IPS-NIHi7 (cell line): Measurements from ENCODE around the gene MORC3.
"Not testable (repeated sequence)": the region's sequence is repeated elsewhere in the genome, so short reads cannot be mapped to it uniquely, and the experiment has no call there.

ENCODE experiments used
- DNase-seq: peaks from one replicate; pipeline ENCODE4 v3.0.0; 2012; ENCODE audit warnings: mixed read lengths; ENCODE audit errors: extremely low spot score

Gene MORC3

DNA sequence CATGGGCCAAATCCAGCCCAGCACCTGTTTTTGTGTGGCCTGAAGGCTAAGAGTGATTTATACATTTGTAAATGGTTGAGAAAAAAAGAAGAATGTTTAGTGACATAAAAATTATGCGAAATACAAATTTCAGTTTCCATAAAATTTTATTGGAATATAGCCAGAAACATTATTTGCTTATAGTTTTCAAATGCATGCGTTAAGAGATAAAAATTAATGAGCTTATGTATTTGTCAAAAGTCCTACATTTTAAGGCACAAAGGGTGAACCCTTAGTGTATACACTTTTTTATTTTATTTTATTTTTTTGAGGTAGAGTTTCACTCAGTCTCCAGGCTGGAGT, 2.1 kb downstream of the MORC3 start:
- DNase-seq = no peak

DNA sequence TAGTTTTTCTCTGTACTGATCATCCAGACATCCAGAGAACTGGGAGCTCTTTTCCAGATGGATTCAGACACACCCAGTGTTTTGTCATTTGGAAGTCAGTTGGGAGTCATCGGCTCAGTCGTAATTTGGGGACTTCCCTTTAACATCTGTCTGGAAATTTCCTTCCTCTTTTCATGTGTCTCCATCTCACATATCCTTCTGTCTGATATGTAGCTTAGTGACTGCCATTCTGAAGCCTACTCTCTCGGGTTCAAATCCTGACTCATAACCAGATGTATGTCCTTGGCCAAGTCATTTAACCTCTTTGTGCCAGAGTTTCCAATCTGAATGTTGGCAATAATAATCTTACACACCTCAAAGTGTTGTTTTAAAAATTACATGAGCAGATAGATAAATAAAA, 3.0 kb downstream of the MORC3 start:
- no peak for DNase-seq

DNA sequence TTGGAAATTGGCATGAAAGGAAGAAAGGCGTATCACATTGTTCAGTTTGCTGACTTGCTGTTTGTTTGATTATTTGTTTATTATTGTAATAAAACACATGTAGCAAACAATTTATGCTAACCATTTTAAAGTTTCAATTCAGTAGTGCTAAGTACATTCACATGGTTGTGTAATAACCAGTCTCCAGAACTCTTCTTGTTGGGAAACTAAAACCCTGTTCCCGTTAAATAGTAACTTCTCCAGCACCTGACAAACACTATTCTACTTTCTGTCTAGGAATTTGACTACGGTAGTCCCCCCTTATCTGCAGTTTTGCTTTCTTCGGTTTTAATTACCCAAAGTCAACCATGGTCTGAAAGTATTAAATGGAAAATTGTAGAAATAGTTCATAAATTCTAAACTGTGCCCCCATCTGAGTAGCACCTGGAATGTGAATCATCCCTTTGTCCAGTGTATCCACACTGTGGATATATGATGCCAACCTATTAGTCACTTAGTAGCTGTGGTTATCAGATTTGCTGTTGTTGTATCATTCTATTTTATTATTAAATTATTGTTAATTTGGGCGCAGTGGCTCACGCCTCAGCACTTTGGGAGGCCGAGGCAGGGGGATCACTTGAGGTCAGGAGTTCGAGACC, 5.5 kb downstream of the MORC3 start:
- DNase-seq = no peak

DNA sequence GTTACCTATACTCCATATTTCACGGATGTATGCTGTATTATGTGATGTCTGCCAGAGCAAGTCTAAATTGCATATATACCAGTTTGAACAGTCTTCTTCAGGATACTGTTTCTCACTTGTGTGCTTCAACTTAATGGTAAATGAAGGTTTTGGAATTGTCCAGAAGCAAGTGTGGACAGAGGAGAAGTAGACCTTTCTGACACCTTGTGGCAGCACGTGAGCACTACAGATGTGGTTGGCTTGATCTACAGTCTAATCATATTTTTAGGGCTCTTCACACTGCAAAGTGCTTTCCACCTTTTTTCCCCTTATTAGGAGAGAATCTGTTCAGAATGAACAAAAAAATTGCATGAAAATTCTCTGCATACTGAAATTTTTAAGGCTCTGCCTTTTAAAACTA, 10.9 kb downstream of the MORC3 start:
- peak; percentile 49 for DNase-seq

DNA sequence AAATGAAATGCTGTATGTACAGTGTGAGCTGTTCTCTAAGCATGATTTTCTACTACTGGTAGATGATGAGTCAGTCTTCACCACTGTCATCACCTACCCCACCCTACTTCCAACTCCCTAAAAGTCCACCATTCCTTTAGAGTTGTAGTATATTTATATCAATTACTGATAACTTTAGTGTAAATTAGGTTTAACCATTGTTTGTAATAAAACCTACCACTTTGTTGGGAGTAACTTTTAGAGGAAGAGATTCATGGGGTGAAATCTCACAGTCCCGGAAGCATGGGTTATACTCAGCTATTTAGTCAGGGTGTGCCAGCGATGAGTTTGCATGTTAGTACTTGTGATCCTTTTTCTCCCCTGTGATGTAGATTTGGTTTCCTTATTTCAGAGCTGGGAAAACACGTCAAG, 17.1 kb downstream of the MORC3 start:
- no peak for DNase-seq

DNA sequence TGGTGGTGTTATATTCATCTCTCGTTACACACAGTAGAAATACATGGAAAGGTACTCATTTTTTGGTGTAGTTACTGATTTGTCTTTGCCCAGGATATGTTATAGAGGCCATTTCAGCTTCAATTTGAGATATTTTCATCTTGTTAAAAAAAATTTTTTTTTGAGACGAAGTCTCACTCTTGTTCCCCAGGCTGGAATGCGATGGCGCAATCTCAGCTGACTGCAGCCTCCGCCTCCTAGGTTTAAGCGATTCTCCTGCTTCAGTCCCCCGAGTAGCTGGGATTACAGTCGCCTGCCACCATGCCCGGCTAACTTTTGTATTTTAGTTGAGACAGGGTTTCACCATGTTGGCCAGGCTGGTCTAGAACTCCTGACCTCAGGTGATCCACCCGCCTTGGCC, 19.0 kb downstream of the MORC3 start:
- DNase-seq = no peak

DNA sequence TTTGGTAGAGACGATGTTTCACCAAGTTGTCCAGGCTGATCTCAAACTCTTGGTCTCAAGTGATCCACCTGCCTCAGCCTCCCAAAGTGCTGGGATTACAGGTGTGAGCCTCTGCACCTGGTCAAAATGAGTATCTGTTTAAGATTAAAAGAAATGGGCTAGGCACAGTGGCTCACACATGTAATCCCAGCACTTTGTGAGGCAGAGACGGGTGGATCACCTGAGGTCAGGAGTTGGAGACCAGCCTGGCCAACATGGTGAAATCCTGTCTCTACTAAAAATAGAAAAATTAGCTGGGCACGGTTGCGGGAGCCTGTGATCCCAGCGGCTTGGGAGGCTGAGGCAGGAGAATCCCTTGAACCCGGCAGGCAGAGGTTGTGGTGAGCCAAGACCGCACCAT, 22.6 kb downstream of the MORC3 start:
- DNase-seq = not testable (repeated sequence)

DNA sequence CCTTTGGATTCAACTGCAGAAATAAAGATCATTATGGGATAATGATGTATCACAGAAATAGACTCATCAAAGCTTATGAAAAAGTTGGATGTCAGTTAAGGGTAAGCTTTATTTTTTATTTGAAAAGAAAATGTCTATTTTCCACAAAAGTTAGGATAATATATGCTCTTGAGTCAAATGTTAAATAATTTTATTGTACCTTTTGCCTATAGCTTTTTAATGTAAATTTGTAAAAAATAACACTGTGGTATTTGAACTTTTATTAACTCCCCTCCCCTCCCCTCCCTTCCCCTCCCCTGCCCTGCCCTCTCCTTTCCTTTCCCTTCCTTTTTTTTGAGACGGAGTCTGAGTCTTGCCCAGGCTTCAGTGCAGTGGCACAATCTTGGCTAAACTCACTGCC, 24.9 kb downstream of the MORC3 start:
- no peak for DNase-seq

DNA sequence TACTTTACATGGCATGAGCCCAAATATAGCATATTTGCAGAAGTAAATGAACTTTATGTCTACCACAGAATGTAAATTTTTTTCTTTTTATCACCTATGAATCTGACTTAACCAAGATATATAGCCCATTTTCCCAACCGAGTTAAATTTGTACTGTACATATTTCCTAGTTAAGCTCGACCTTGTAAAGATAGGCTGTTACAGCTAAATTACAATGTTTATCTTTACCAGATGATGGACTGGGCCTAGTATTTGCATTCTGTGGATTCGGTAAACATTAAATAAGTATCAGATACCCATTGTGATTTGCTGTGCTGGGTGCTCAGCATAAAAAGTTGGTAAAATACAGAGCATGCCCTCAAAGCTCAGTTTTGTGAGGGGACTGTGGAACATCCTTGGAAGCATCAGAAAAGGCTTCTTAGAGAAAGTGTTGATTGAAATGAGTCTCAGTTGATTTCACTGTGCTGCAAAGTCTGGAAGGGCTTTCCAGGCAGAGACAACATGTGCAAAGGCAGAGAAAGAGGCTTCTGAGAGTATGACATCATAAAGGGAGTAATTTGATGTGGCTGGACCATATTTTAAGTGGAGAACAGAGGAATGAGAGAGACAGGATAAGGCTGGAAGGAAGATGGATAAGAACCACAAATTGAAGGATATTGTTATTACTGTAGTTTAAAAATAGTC, 27.4 kb downstream of the MORC3 start:
- no peak for DNase-seq

DNA sequence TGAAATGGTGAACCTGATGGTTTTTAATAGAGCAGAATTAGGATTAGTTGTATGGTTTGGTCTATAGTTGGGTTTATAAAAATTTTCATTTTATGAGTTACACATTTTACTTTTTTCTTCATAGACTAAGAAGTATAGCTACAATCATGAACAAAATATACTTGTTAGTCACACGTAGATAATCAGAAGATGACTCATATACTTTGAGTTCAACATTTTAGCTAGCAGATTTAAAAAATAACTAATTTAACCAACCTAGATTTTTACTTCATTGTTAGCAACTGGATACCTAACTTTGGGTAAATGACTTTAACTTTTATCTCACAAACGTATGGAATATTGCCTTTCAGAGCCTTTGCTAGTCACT, 27.9 kb downstream of the MORC3 start:
- DNase-seq = no peak

DNA sequence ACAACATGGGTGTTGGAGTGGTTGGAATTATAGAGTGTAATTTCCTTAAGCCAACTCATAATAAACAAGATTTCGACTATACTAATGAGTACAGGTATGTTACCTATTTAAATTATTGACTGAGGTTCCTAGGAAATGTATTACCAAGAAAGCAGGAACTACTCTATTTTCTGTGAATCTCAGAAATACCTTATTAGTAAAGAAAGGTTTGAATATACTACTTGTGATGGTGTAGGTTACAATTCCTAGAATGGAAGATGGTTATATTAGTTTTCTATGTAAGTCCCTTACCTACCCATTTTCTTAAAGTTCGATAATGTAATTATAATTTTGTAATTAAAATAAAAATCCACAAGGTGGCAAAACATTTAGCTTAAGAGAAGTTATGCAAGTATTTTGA, 29.3 kb downstream of the MORC3 start:
- no peak for DNase-seq

DNA sequence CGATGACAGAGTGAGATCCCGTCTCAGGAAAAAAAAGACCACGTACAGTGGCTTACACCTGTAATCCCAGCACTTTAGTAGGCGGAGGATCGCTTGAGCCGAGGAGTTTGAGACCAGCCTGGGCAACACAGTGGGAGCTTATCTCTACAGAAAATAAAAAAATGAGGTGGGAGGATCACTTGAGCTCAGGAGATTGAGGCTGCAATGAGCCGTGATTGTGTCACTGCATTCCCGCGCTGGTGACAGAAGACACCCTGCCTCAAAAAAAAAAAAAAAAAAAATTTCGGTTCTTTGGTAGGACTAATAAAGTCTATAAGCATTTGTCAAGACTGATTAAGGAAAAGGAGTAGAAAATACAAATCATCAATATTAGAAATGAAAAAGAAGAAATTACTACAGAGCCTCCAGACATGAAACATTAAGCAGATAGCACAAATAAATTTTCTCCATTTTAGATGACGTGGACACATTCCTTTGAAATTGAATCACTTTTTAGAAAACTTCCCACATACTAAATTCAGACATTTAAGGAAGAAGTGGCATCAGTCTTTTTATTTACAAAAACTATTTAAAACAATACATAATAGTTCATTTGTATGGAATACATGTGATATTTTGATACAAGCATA, 30.4 kb downstream of the MORC3 start:
- no peak for DNase-seq

DNA sequence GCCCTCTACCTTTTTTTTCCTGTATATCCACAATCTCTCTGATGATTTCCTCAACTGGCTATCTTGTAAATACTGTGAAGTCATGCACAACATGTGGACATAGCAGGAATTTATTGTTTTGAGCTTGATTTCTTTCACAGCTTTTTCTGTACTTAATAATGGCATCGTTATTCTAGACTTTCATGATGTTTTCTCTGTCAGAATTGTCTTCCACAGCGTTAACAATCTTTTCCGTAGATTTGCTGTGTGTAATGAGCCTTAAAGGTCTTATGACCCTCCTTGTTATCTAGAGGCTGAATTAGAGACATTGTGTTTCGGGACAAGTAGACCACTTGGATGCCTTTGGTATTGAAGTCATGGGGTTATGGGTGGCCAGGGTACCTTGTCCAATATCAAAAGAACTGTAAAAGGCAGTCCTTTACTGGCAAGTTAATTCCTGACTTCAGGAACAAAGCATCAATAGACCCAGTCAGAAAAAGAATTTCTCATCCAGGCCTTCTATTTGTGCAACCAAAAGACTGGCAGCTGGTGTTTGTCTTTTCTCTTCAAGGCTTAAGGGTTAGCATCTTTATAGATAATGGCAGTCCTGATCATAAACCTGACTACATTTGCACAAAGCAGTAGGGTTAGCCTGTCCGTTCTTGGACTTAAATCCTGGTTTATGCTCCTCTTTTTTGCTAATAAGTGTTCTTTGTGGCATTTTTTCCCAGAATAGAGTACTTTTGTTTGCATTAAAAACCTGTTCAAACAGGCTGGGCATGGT, 35.1 kb downstream of the MORC3 start:
- no peak for DNase-seq

DNA sequence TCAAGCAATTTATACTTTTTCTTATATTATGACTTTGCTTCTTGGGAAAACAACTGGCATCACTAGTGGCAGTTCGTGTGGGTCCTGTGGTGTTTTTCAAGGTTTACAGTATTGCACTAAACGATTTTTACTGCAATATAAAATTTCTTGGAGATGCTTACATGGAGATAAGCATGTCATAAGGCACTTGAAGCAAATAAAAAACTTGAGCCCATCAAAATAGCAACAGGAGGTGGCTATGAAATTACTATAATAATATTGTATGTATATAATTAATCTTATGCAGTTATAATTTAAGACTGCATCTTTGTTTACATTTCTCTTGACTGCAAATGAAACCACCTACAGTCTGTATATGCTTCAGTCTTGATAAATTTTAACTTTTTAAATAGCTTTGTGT, 35.9 kb downstream of the MORC3 start:
- no peak for DNase-seq

DNA sequence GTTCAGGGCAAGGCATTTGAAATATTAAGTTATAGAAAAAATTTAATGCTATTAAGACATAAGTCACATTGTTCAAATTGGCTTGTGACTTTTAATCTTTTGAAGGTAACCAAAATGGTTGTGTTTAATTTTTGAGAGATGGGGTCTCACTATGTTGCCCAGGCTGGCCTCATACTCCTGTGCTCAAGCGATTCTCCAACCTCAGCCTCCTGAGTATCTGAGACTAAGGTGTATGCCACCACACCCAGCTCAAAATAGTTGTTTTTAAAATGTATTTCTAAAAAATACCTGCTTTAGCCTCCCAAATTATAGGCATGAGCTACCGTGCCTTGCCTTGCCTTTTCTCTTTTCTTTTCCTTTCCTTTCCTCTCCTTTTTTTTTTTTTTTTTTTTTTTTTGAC, 39.2 kb downstream of the MORC3 start:
- DNase-seq = no peak

DNA sequence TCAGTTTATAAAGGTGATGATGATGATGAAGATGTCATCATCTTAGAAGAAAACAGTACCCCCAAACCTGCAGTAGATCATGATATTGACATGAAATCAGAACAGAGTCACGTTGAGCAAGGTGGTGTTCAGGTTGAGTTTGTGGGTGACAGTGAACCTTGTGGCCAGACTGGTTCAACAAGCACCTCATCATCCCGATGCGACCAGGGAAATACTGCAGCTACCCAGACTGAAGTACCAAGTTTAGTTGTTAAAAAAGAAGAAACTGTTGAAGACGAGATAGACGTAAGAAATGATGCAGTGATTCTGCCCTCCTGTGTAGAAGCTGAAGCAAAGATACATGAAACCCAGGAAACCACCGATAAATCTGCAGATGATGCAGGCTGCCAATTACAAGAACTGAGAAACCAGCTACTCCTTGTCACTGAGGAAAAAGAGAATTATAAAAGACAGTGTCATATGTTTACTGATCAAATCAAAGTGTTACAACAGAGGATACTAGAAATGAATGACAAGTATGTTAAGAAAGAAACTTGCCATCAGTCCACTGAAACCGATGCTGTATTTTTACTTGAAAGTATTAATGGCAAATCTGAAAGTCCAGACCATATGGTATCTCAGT, 49.2 kb downstream of the MORC3 start:
- DNase-seq = no peak

DNA sequence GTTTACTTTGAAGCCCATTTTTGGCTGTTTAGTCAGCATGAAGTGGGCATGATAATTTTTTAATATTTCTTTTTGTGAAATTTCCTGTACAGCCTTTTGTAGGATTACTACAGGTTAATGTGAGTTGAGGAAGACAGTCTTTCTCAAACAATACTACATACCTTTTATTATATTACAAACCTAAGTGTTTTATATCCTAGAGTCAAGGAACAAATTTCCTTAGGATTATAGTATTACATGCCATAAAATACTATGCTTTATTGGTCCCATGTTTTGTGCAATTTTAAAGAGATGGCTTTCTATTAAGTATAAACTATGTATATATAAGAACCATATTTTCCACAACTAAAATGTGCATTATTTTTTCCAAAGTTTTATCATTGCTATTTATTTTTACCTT, 56.0 kb downstream of the MORC3 start:
- no peak for DNase-seq

DNA sequence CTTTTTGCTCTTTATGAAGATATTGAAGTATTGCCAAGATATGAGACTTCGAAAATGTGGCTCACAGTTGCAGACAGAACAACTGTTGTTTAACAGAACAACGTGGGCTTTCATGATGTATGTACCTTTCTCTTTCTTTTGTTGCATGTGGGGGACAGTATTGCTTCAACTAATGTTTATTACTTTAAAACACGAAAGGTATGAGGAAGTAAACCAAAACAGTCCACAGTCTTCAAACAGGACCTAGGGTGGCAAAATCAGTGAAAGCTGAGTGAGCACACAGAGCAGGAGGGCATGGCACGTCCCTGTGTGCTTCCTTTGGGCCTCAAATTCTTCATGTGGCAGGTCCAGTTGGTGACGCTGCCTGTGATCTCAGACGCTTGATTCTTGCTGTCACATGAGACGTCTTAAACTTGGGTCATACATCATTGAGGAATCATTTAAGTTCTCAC, 57.4 kb downstream of the MORC3 start:
- no peak for DNase-seq

DNA sequence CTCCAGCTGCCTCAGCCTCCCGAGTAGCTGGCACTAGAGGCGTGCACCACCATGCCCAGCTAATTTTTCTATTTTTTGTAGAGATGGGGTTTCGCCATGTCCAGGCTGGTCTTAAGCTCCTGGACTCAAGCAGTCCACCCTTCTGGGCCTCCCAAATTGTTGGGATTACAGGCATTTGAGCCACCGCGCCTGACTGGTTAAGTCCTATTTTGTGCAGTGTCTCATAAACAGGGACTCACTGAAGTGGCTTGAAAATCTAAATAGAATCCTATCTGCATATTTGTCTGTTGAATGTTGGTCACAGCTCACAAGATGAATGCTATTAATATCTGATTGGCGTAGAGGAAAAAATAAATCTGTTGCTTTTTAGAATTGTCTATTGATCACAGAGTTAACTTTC, 59.3 kb downstream of the MORC3 start:
- no peak for DNase-seq

DNA sequence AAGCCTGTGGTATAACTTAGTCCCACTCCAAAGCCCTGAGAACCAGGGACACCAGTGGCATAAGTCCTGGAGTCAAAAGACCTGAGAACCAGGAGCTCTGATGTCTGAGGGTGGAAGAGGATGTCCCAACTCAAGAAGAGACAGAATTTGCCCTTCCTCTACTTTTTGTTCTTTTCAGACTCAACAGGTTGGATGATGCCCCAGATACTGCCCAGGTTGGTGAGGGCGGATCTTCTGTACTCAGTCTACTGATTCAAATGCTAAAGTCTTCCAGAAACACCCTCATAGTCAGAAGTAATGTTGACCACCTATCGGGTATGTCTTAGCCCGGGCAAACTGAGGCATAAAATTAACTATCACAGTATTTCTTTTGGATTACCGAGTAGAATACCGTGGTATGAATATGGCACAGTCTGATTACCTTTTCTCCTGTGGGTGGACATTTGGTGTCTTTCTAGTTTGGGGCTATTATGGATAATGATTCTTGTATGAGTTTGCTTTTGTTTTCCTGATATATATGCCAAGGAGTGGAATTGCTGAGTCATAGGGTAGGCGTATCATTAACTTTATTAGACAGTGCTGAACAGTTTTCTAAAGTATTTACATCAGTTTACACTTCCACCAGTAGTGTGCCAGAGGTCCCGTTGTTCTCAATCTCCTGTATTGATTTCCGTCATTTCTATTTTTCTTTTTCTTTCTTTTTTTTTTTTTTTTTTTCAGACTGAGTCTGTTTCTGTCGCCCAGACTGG, 62.0 kb downstream of the MORC3 start:
- DNase-seq = no peak

DNA sequence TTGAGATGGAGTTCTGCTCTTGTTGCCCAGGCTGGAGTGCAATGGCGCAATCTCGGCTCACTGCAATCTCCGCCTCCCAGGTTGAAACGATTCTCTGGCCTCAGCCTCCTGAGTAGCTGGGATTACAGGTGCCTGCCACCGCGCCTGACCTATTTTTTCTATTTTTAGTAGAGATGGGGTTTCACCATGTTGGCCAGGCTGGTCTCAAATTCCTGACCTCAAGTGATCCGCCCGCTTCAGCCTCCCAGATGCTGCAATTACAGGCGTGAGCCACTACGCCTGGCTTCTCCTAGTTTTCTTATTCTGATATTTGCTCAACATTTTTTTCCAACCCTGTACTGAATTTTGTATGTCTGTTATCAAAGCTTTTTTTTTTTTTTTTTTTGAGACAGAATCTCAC, 62.7 kb downstream of the MORC3 start:
- not testable (repeated sequence) for DNase-seq

DNA sequence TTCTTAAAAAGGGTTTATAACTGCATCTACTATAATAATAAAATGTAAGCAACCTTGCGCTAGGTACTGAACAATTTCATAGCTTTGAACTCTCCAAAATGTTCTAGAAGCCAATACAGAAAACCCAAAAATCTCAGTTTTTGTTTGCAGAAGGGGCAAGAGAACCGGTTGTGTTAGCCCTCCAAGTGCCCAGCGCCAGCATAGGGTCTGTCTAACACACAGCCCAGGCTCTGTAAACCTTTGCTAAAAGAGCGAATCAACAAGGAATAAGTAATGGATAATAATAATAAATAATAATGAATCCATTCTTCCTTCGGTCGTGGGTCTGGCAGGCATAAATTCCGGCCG, 64.9 kb downstream of the MORC3 start:
- DNase-seq = no peak
